Mucosa of descending colon (tissue), 3 donors: ENCODE measurements around the gene ATG9A. TPM values are rescaled to one million over a fixed set of nuclear protein-coding genes. Genes with fewer than 3 reads are reported as not detected.

ENCODE experiments used
- ATAC-seq: fragments of 200-7000 bp; cut with Tn5 transposase; one replicate; pipeline ENCODE4 v1.9.1; 2020; ENCODE audit warnings: mild to moderate bottlenecking, moderate library complexity
- DNase-seq, 3 donors: peaks; one replicate each; pipeline ENCODE4 v3.0.0-alpha.2; 2020
- H3K36me3 ChIP-seq: fragments of 200-600 bp; one replicate; pipeline ENCODE4 v1.8.0; 2021; ENCODE audit warnings: low read depth, mild to moderate bottlenecking
- H3K4me1 ChIP-seq: fragments of 200-600 bp; one replicate; pipeline ENCODE4 v1.8.0; 2021; ENCODE audit warnings: low read depth, mild to moderate bottlenecking
- H3K4me3 ChIP-seq: fragments of 200-600 bp; one replicate; pipeline ENCODE4 v1.8.0; 2021; ENCODE audit warnings: mild to moderate bottlenecking
- H3K9me3 ChIP-seq: fragments of 200-600 bp; one replicate; pipeline ENCODE4 v1.8.0; 2021; ENCODE audit warnings: mild to moderate bottlenecking
- CTCF ChIP-seq: fragments of 200-600 bp; IDR thresholded peaks from one replicate; pipeline ENCODE4 v1.8.0; 2022; ENCODE audit warnings: antibody characterized with exemption, mild to moderate bottlenecking
- intact Hi-C, 2 donors: fragments of 100-400 bp; cut with DNase I in 1 of 2; cut with micrococcal nuclease in 1 of 2; formaldehyde crosslinking; loops; one replicate each; pipeline versions ENCODE4 v1.11.0 to v1.11.1; 2022; cut with DNase I, micrococcal nuclease
- total RNA-seq, 3 donors: library from RNA; stranded (reverse); fragmentation: NEBNext Ultra II Directional in 2 of 3; extraction: Animal tissue kit (Norgen Biotek cat#: 25700) in 2 of 3; gene quantifications; one replicate each; pipeline versions ENCODE4 v1.2.1 to v1.2.4, GENCODE V29; 2021 to 2023
- donor health status: DM: no; HTN: no; CAD: no; lungs with moderate emphysema.
- donor health status: DM: no; HTN: no; CAD: no.
- donor health status: DM: no; HTN: yes; CAD: no.

ATG9A gene
- total RNA-seq, 3 donors from 2014 or later: 51.9 to 74.3 (median 63.4) TPM

- DNase-seq (no peak), ATAC-seq (no peak)
- H3K4me3 ChIP-seq: no peak overlapping the region
- intact Hi-C loops: no loop called here
- no peaks in the 10 kb centered on the region for H3K9me3 ChIP-seq
- H3K36me3 ChIP-seq: no peaks in the 10 kb centered on the region
- peaks cover 21% of the 10 kb centered on the region for H3K4me1 ChIP-seq
- no peak for TF ChIP-seq CTCF
These were observed 42.5 kb downstream of the ATG9A start for GRCh38 chr2:219186754-219187456.

GRCh38 chr2:219184121-219184520, 45.3 kb downstream of the ATG9A start:
- ATAC-seq: no peak

GRCh38 chr2:219183151-219183772, 46.2 kb downstream of the ATG9A start:
- ATAC-seq (peak; percentile 80), DNase-seq (peak in 1 of 3 donors; percentile 46)
- Histone ChIP-seq H3K36me3 (peaks cover 4% of the 10 kb centered on the region), H3K4me1 (peaks cover 33% of the 10 kb centered on the region), H3K4me3 (no peak overlapping the region), H3K9me3 (no peaks in the 10 kb centered on the region)
- TF ChIP-seq CTCF: no peak
- intact Hi-C loops: no loop called here

More at GRCh38 chr2:219184121-219184520, 45.3 kb downstream of the ATG9A start:
- peaks cover 30% of the 10 kb centered on the region for H3K4me1 ChIP-seq
- H3K4me3 ChIP-seq: no peak overlapping the region
- DNase-seq: no peak
- H3K36me3 ChIP-seq: peaks cover 4% of the 10 kb centered on the region
- TF ChIP-seq CTCF: no peak
- no peaks in the 10 kb centered on the region for H3K9me3 ChIP-seq
- intact Hi-C loops: no loop called here

- peak; percentile 59 to 62 (median 62) for DNase-seq
- intact Hi-C loops: no loop called here
- Histone ChIP-seq H3K9me3 (no peaks in the 10 kb centered on the region), H3K36me3 (peaks cover 4% of the 10 kb centered on the region), H3K4me3 (no peak overlapping the region), H3K4me1 (peaks cover 33% of the 10 kb centered on the region)
- TF ChIP-seq CTCF: no peak
- ATAC-seq: peak; percentile 56
These were observed 46.9 kb downstream of the ATG9A start for GRCh38 chr2:219182331-219183150.

GRCh38 chr2:219181531-219181930, 47.9 kb downstream of the ATG9A start:
- no peak for TF ChIP-seq CTCF
- no peak for DNase-seq
- H3K4me3 ChIP-seq: no peak overlapping the region
- no peak for ATAC-seq
- intact Hi-C loops: no loop called here
- peaks cover 4% of the 10 kb centered on the region for H3K36me3 ChIP-seq
- H3K9me3 ChIP-seq: no peaks in the 10 kb centered on the region
- H3K4me1 ChIP-seq: peaks cover 33% of the 10 kb centered on the region
